22Rv1 (cell line): ENCODE data around the gene CACYBP.

ENCODE experiments used
- CTCF ChIP-seq: fragments of 450-650 bp; IDR thresholded peaks from 2 replicates; pipeline ENCODE4 v1.5.1; 2017; ENCODE audit warnings: mild to moderate bottlenecking
- ZFX ChIP-seq: fragments of 450-650 bp; IDR thresholded peaks from 2 replicates; pipeline ENCODE4 v1.6.1; 2017; ENCODE audit warnings: antibody characterized with exemption, borderline replicate concordance

GRCh38 chr1:174969977-174970376 lies 29.8 kb upstream of the CACYBP start:
- TF ChIP-seq CTCF = no peak
- TF ChIP-seq ZFX = no peak
